GM18909 (cell line): ENCODE data around the gene ABHD16B.
"Not testable (repeated sequence)": the region's sequence is repeated elsewhere in the genome, so short reads cannot be mapped to it uniquely, and the experiment has no call there.

ENCODE experiments used
- ATAC-seq: cut with Tn5 transposase; IDR thresholded peaks from one replicate; pipeline ENCODE4 v1.9.1; 2021; ENCODE audit warnings: mild to moderate bottlenecking; ENCODE audit not compliant: unreplicated experiment, poor library complexity

The ABHD16B gene

DNA sequence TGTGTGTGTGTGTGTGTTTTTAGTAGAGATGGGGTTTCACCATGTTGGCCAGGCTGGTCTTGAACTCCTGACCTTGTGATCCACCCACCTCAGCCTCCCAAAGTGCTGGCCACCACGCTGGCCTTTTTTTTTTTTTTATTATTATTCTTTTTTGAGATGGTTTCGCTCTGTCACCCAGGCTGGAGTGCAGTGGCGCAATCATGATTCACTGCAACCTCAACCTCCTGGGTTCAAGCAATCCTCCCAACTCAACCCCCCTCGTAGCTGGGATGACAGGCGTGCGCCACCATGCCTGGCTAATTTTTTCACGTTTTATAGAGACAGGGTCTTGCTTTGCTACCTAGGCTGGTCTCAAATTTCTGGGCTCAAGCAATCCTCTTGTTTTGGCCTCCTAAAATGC is 12.9 kb downstream of the ABHD16B start:
- ATAC-seq, result not testable (repeated sequence)

GRCh38 chr20:63876489-63877036 is 15.3 kb downstream of the ABHD16B start:
- ATAC-seq, result no peak

- no peak for ATAC-seq
Measured at GRCh38 chr20:63877755-63878470, 16.6 kb downstream of the ABHD16B start.

DNA sequence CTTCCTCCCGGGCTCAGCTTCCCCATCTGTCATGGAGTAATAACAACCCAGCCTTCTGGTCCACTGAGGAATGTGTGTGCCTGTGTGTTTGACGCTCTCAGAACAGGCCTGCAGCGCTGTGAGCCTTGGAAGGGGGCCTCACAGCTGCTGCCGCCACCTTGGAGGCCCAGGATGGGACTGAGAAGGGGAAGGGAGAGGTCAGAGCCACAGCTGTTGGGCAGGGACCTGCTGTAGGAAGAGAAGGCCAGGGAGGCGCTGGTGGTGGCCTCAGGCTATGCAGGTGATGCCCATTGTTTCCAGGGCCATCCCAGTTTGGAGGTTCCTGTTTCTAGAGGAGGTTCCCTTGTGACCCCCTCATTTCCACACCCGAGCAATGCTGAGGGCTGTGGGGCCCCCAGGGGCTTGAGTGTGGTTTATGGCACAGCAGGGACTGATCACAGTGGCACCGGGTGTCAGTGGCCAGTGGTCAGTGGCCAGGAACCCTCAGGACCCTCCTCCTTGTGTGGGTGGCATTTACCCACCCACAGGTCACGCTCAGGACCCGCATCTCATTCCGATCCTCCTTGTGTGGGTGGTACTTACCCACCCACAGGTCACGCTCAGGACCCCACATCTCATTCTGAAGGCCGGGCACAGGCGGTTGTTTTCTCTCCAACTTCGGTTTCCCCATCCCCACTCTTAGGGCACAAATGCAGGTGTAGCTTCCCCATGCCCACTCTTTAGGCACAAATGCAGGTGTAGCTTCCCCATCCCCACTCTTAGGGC is 17.8 kb downstream of the ABHD16B start:
- ATAC-seq, result no peak

DNA sequence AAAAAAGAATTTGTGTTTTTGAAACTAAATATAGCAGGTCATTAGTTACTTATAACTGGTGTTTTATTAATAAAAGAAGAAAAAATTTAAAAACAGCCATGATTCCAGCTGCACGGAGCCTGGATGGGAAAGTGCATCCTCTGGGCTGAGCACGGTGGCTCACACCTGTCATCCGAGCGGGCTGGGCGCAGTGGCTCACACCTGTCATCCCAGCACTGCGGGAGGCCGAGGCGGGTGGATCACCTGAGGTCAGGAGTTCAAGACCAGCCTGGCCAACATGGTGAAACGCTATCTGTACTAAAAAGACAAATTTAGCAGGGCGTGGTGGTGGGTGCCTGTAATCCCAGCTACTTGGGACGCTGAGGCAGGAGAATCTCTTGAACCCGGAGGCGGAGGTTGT is 19.6 kb downstream of the ABHD16B start:
- ATAC-seq, result not testable (repeated sequence)

DNA sequence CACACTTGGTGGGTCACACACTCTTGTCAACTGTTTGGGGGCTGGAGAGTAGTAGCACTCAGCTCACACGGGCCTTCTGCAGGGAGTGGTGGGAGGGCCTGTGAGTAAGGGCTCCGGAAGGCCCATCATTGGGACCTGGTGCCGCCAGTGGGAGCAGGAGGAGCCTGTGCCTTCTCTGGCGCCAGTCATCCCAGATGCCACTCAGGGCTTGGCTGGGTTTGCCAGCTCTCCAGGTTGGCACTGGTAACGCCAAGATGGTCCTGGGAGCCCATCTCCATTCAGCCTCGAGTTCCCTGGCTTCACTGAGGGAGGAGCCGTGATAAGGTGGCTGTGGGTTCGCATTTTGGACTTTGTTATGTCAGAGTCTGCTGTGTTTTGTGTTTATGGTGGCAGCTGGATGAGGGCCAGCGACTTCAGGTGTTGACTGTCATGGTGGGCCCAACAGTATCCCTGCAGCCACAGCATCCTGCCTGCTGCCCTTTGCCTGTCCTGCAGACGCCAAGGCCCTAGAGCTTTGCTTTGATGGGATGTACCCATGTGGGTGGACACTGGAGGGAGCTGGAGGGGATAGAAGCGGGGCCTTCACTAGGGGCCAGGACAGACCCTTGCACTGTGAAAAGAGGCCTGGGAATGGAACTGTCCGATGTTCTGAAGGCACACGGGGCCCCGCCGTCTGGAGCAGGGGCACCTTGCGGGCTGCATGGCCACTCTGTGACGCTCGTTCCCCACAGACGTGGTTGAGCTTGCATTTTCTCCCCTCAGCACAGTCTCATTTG is 20.3 kb downstream of the ABHD16B start:
- ATAC-seq, result no peak

- ATAC-seq, result no peak
Measured at GRCh38 chr20:63882257-63883200, 21.2 kb downstream of the ABHD16B start.

DNA sequence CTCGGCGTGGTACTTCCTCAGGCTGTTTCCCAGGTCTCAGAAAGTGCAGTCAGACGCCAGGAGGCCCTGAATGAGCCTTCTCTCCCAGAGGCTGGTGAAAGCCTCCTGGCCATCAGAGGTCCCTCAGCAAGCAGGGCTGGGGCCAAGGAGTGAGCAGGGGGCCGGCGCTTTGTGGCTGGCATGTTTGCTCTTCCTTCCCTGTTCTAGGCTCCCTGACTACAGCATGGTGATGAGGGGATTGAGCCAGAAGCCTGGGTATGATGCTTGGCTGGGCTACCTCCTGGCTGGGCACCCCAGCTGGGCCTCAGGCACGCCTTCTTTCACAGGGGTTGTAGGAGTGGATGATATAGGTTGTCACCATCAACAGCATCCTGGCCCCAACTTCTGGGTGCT is 21.9 kb downstream of the ABHD16B start:
- no peak for ATAC-seq

DNA sequence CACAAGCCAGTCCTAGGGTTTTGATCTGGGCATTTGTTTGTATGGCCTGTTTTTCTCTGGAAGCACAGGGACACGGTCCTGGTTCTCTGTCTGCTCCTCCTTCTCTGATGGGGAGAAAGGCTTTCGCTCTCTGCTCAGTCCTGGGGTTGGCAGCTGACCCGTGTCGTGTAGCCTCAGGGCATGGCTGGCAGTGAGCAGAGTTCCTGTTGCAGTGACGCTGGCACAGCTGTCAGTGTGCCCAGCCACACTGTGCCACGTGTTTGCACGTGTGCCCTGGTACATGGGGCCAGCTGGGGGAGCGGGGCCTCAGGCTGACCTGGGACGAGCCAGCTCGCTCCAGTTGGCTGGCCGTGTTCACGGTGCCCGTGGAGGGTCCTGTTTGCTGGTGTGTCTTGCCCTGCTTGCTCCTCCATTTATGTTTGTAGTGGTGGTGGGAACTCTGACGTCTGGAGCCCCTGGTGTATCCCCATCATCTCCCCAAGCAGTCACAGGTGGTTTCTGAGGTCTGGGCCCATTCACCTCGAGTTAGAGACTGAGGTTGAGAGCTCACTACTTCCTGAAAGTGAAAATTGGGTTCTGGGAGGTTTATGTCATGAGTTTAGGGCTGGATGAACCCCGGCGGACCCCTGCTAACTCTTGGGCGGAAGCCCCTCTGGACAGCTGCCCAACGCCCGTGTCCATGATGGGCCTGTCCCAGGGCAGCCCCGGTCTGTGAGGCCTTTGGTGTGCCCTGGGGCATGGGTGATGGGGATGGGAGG is 23.4 kb downstream of the ABHD16B start:
- no peak for ATAC-seq

DNA sequence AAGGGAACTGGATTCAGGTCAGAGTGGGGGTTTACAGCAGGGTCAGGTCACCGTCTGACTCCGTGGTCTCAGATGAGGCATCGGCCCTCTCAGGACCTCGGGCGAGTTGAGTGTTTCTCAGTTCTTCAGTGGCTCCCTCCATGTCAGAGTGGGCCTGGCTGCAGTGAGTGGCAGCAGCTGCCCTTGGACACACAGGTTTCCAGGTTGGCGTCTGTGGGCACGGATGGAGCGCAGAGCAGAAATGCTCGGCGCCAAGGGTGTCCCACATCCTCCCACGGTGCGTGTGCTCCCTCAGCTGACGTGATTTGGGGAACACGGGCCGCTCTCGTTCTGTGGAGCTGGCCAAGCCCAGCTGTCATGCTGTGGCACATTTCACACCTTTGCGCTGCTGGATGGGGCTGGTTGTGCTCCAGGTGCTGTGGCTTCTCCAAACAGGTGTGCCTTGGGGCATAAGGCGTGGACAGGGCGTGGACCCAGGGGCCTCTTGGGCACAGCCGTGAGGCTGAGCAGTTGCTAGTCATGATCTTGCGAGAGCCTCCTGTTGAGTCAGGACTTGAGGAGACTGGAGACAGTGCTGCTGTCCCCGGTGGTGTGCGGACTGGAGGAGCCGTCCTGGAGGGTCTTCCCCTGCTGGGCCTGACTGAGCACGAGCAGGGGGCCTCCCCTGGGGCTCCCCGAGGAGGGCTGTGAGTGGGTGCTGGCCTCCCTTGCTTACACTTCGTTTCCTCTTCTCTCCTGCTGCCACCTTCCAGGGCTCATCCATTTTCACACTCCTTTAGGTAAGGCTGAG is 24.2 kb downstream of the ABHD16B start:
- no peak for ATAC-seq

GRCh38 chr20:63886054-63886419 is 24.7 kb downstream of the ABHD16B start:
- ATAC-seq, result no peak

DNA sequence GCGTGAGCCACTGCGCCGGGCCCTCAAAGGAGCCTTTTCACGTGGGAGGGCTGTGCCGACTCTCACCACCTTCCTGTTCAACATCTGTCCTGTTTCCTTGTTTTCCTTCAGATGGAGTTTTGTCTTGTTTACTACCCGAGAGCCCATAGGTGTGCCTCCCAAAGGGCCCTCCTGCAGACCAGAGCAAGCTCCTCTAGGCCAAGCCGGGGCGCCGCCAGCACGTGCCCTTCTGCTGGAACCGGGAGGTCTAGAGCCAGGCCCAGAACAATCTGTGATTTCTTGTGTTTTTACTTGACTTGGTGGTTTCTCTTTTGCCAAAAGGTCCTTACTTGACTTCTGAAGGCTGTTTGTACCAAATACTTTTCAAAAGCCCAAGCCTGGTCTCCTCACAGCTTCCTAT is 25.6 kb downstream of the ABHD16B start:
- no peak for ATAC-seq

GRCh38 chr20:63889241-63890200 is 28.2 kb downstream of the ABHD16B start:
- ATAC-seq, result no peak

DNA sequence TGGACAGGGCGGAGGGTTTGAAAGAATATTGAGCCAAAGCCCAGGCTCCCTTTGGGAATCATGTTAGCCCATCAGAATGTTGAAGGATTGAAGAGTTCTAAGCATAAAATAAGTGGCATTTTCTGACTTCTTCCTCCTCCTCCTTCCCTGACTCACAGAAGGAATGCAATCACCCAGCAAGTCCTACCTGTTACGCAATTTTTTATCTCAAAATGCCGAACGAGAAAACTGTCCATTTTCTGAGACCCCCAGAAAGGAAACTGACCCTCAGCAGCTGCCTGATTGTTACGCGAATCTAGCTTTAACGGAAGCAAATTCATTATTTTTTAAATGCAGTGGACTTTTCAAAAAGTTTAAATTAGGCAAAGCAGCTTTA is 28.9 kb downstream of the ABHD16B start:
- ATAC-seq, result no peak

DNA sequence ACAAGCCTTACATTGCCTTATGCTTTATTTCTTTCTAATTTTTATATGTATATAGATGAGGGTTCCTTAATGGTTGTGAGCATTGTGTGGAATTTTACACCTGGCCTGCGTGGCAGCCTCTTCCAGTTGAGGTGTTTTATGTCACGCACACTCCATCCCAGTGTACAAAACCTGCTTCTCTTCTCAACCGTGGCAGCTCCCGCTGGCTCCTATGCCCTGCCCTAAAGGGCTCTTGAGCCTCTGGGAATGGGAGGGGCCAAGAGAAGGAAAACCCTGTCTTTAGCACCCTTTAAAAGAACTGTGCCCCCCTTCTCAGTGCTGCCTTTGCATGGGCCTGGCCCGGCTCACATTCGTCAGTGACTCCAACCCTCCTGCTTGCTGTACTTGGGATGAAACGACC is 29.3 kb downstream of the ABHD16B start:
- no peak for ATAC-seq

DNA sequence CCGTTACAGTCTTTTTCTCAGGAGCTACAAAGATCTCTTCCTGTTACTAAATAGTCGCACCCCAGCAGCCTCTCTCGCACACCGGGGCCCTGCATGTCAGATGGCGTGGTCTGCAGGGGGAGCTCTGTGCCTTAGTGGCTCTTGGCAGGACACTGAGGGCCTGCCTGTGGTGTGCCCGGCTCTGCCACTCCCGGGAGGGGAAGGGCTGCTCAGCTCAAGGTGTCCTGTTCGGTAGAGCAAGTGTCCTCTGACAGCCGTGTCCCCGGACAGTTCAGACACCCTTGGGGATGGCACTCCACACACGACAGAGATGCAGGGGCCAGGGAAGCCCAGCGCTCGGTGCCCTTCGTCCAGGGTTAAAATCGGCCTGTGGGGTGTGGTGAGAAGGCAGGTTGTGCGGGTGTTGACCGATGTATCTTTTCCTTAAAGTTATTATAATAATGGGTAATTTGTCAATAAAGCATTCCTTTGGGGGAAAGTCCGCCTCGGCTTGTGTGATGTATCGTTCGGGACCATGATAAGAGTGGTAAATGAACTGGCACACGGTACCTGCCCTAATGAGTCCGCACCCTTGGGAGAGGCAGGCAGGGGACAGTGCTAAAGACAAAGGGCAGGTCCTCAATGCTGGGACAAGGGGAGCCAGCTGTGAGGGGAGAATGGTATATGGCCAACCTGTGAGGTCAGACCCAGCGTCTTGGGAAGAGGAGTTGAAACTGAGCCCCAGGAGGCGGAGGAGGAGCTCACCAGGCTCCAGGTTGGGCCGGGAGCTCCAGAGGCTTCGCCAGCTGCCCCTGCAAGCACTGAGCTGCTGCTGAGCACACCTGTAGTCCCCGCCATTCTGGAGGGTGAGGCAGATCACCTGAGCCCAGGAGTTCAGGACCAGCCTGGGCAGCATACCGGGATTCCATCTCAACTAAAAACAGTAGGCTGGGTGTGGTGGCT is 30.0 kb downstream of the ABHD16B start:
- ATAC-seq, result no peak
